H9 (cell line): ENCODE measurements around the gene WIZ. TPM values are rescaled to one million over a fixed set of nuclear protein-coding genes. Genes with fewer than 3 reads are reported as not detected.

Source experiments
- DNase-seq: peaks from one replicate; pipeline ENCODE4 v3.0.0-alpha.2; 2017
- H2AFZ ChIP-seq: one replicate; pipeline ENCODE4 v1.6.1; 2013; ENCODE audit warnings: mild to moderate bottlenecking, low read length, control low read depth, moderate library complexity
- H2AK5ac ChIP-seq: 2 replicates; pipeline ENCODE4 v1.6.1; 2013; ENCODE audit warnings: low read length, control low read depth, mixed read lengths; ENCODE audit not compliant: insufficient read length
- H2BK120ac ChIP-seq: one replicate; pipeline ENCODE4 v1.6.1; 2013; ENCODE audit warnings: low read depth, mild to moderate bottlenecking, low read length, control low read depth, inconsistent platforms; ENCODE audit not compliant: poor library complexity, severe bottlenecking
- H2BK12ac ChIP-seq: 2 replicates; pipeline ENCODE4 v1.6.1; 2013; ENCODE audit warnings: low read length, control low read depth, mixed read lengths, low read depth; ENCODE audit not compliant: insufficient read length
- H2BK15ac ChIP-seq: 2 replicates; pipeline ENCODE4 v1.6.1; 2013; ENCODE audit warnings: low read depth, low read length, control low read depth
- H2BK20ac ChIP-seq: one replicate; pipeline ENCODE4 v1.6.1; 2013; ENCODE audit warnings: low read depth, mild to moderate bottlenecking, low read length, control low read depth, inconsistent platforms; ENCODE audit not compliant: poor library complexity, severe bottlenecking
- H2BK5ac ChIP-seq: 2 replicates; pipeline ENCODE4 v1.6.1; 2013; ENCODE audit warnings: low read length, control low read depth, mixed read lengths; ENCODE audit not compliant: insufficient read length
- H3K14ac ChIP-seq: 2 replicates; pipeline ENCODE4 v1.6.1; 2013; ENCODE audit warnings: low read length, control low read depth; ENCODE audit not compliant: insufficient read depth
- H3K18ac ChIP-seq: 2 replicates; pipeline ENCODE4 v1.6.1; 2013; ENCODE audit warnings: low read depth, mild to moderate bottlenecking, mixed read lengths, low read length, control low read depth; ENCODE audit not compliant: insufficient read length
- H3K23ac ChIP-seq: 2 replicates; pipeline ENCODE4 v1.6.1; 2013; ENCODE audit warnings: low read length, control low read depth, mixed read lengths, low read depth; ENCODE audit not compliant: insufficient read length
- H3K23me2 ChIP-seq: 2 replicates; pipeline ENCODE4 v1.6.1; 2013; ENCODE audit warnings: low read depth, mild to moderate bottlenecking, mixed read lengths, low read length, control low read depth; ENCODE audit not compliant: insufficient read length, poor library complexity, severe bottlenecking
- H3K27ac ChIP-seq: 2 replicates; pipeline ENCODE4 v1.5.1; 2013; ENCODE audit warnings: low read length, control low read depth, mixed read lengths, low read depth; ENCODE audit not compliant: insufficient read length
- H3K27me3 ChIP-seq: 2 replicates; pipeline ENCODE4 v1.6.1; 2013; ENCODE audit warnings: low read length, control low read depth, inconsistent platforms; ENCODE audit not compliant: insufficient read depth
- H3K4ac ChIP-seq: 2 replicates; pipeline ENCODE4 v1.6.1; 2013; ENCODE audit warnings: low read depth, mild to moderate bottlenecking, control low read depth, inconsistent platforms, low read length, moderate library complexity
- H3K4me1 ChIP-seq: 2 replicates; pipeline ENCODE4 v1.6.1; 2013; ENCODE audit warnings: low read length, control low read depth, inconsistent platforms; ENCODE audit not compliant: insufficient read depth
- H3K4me2 ChIP-seq: 2 replicates; pipeline ENCODE4 v1.6.1; 2013; ENCODE audit warnings: low read length, control low read depth, mixed read lengths; ENCODE audit not compliant: insufficient read length, insufficient read depth
- H3K56ac ChIP-seq: 2 replicates; pipeline ENCODE4 v1.6.1; 2013; ENCODE audit warnings: low read depth, mild to moderate bottlenecking, mixed read lengths, low read length, control low read depth; ENCODE audit not compliant: insufficient read length
- H3K79me1 ChIP-seq: 2 replicates; pipeline ENCODE4 v1.6.1; 2013; ENCODE audit warnings: low read depth, mild to moderate bottlenecking, moderate library complexity, low read length, control low read depth, inconsistent platforms; ENCODE audit not compliant: insufficient read depth, poor library complexity, severe bottlenecking
- H3K79me2 ChIP-seq: 2 replicates; pipeline ENCODE4 v1.6.1; 2013; ENCODE audit warnings: low read length, control low read depth, inconsistent platforms; ENCODE audit not compliant: insufficient read depth
- H3K9ac ChIP-seq: 2 replicates; pipeline ENCODE4 v1.6.1; 2013; ENCODE audit warnings: low read length, control low read depth, mixed read lengths; ENCODE audit not compliant: insufficient read length; ENCODE audit errors: extremely low read depth
- H3K9me3 ChIP-seq: one replicate; pipeline ENCODE4 v1.6.1; 2013; ENCODE audit warnings: low read depth, low read length, inconsistent platforms; ENCODE audit not compliant: control insufficient read depth
- H3T11ph ChIP-seq: one replicate; pipeline ENCODE4 v1.6.1; 2013; ENCODE audit warnings: mild to moderate bottlenecking, low read length, control low read depth, inconsistent platforms
- H4K20me1 ChIP-seq: one replicate; pipeline ENCODE4 v1.6.1; 2013; ENCODE audit not compliant: control insufficient read depth, insufficient read length, insufficient read depth
- H4K5ac ChIP-seq: 2 replicates; pipeline ENCODE4 v1.6.1; 2013; ENCODE audit warnings: low read depth, mild to moderate bottlenecking, mixed read lengths, low read length, control low read depth; ENCODE audit not compliant: insufficient read length
- H4K8ac ChIP-seq: replicated peaks from 2 replicates; pipeline ENCODE4 v1.6.1; 2013; ENCODE audit warnings: low read length, control low read depth, mixed read lengths, low read depth; ENCODE audit not compliant: insufficient read length
- H4K91ac ChIP-seq: 2 replicates; pipeline ENCODE4 v1.6.1; 2013; ENCODE audit warnings: low read depth, mild to moderate bottlenecking, moderate library complexity, mixed read lengths, low read length, control low read depth; ENCODE audit not compliant: insufficient read length
- H3K27ac Mint-ChIP-seq, 3 experiments: 2 replicates in 2 of 3; 3 replicates in 1 of 3; pipeline ENCODE4 v1.8.0; 2020 to 2021; ENCODE audit warnings: mixed read lengths in 3 of 3, mild to moderate bottlenecking in 1 of 3, moderate library complexity in 1 of 3
- H3K27me3 Mint-ChIP-seq: 2 replicates; pipeline ENCODE4 v1.8.0; 2021; ENCODE audit warnings: low read depth, mild to moderate bottlenecking, moderate library complexity, mixed read lengths
- H3K36me3 Mint-ChIP-seq, 3 experiments: 2 replicates in 2 of 3; 3 replicates in 1 of 3; pipeline ENCODE4 v1.8.0; 2020 to 2021; ENCODE audit warnings: low read depth in 3 of 3, mixed read lengths in 3 of 3; ENCODE audit not compliant: insufficient read depth in 1 of 3
- H3K4me1 Mint-ChIP-seq, 2 experiments: 2 replicates each; pipeline ENCODE4 v1.8.0; 2020; ENCODE audit warnings: mixed read lengths in 2 of 2
- H3K4me3 Mint-ChIP-seq, 2 experiments: 2 replicates in 1 of 2; 3 replicates in 1 of 2; pipeline ENCODE4 v1.8.0; 2020 to 2021; ENCODE audit warnings: mild to moderate bottlenecking in 2 of 2, mixed read lengths in 2 of 2, moderate library complexity in 1 of 2
- H3K9me3 Mint-ChIP-seq, 2 experiments: 2 replicates in 1 of 2; 3 replicates in 1 of 2; pipeline ENCODE4 v1.8.0; 2020; ENCODE audit warnings: mild to moderate bottlenecking in 2 of 2, mixed read lengths in 2 of 2, moderate library complexity in 1 of 2
- WGBS: extraction: QIAGEN DNeasy Blood & Tissue Kit; methylation state at CpG from one replicate; pipeline ENCODE4 v1.1.7; 2013; ENCODE audit warnings: missing lambda C conversion rate, low lambda C conversion rate, mixed read lengths; ENCODE audit not compliant: insufficient read length; ENCODE audit errors: extremely low coverage; 5-methylcytosine and 5-hydroxymethylcytosine counted together
- microRNA-seq: library from miRNA; unstranded; fragments of <30 nt; microRNA quantifications from one replicate; pipeline ENCODE4, GENCODE V29; 2020; ENCODE audit warnings: borderline microRNAs expressed
- total RNA-seq: library from RNA; stranded (reverse); gene quantifications from 2 replicates; pipeline ENCODE4 v1.2.1, GENCODE V29; 2021
- TF ChIP-seq, protein P1 (sequence below): fragments of 200-600 bp; sonication (generic); conservative IDR thresholded peaks from 3 replicates; pipeline ENCODE4 v1.8.0; 2021; ENCODE audit warnings: antibody characterized with exemption, mild to moderate bottlenecking

Gene WIZ
- total RNA-seq, 1 experiment from 2014 or later = 33.3 TPM

DNA sequence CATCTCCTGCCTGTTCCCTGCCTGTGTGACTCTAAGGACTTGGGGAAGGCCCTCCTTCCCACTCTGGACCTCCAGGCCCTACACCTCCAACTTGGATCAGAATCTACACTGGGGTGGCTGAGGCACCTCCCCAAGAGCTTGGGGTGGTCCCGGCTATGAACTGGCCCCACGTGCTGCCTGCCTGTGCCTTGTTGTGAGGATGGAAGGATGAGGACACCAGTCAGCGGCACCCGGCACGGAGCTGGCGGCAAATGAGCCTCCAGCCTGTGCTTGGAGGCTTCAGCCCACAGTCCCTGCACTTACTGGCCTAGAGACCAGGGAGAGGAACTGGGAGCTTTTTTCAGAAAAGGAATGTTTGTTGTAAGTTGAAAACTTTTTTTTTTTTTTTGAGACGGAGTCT lies 78.6 kb downstream of the WIZ start:
- H2BK20ac ChIP-seq = no peak overlapping the region
- no peaks in the 10 kb centered on the region for H3K27me3 ChIP-seq
- H3K56ac ChIP-seq = no peak overlapping the region
- H3K27ac ChIP-seq = no peak overlapping the region
- H4K20me1 ChIP-seq = no peaks in the 10 kb centered on the region
- H3K27ac Mint-ChIP-seq = no peak overlapping the region
- no peaks in the 10 kb centered on the region for H3K4me1 ChIP-seq
- no peak overlapping the region for H3K9ac ChIP-seq
- no peak overlapping the region for H3K18ac ChIP-seq
- no peak overlapping the region for H2BK12ac ChIP-seq
- H3K23me2 ChIP-seq = no peaks in the 10 kb centered on the region
- no peak overlapping the region for H4K91ac ChIP-seq
- no peak overlapping the region for H2BK5ac ChIP-seq
- H3K14ac ChIP-seq = no peak overlapping the region
- TF ChIP-seq, protein P1, sequence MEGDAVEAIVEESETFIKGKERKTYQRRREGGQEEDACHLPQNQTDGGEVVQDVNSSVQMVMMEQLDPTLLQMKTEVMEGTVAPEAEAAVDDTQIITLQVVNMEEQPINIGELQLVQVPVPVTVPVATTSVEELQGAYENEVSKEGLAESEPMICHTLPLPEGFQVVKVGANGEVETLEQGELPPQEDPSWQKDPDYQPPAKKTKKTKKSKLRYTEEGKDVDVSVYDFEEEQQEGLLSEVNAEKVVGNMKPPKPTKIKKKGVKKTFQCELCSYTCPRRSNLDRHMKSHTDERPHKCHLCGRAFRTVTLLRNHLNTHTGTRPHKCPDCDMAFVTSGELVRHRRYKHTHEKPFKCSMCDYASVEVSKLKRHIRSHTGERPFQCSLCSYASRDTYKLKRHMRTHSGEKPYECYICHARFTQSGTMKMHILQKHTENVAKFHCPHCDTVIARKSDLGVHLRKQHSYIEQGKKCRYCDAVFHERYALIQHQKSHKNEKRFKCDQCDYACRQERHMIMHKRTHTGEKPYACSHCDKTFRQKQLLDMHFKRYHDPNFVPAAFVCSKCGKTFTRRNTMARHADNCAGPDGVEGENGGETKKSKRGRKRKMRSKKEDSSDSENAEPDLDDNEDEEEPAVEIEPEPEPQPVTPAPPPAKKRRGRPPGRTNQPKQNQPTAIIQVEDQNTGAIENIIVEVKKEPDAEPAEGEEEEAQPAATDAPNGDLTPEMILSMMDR = no peak
- H4K5ac ChIP-seq = no peak overlapping the region
- H3K79me1 ChIP-seq = no peaks in the 10 kb centered on the region
- peaks cover 8% of the 10 kb centered on the region; the same call in 1 of the 2 replicates for H3K79me2 ChIP-seq
- no peak overlapping the region for H3K4me3 Mint-ChIP-seq
- H3K23ac ChIP-seq = no peak overlapping the region
- no peak overlapping the region for H3K4ac ChIP-seq
- no peaks in the 10 kb centered on the region for H3K9me3 Mint-ChIP-seq
- no peaks in the 10 kb centered on the region for H3K9me3 ChIP-seq
- H3K4me1 Mint-ChIP-seq = peaks cover 0 to 2% of the 10 kb centered on the region in 2 experiments; a peak in 1 of 4 replicates
- no peak overlapping the region for H2AK5ac ChIP-seq
- no peak overlapping the region for H2AFZ ChIP-seq
- H3K36me3 Mint-ChIP-seq = peaks cover 53 to 80% (median 75%) of the 10 kb centered on the region in 3 experiments
- no peak overlapping the region for H2BK120ac ChIP-seq
- H4K8ac ChIP-seq = no peak overlapping the region
- no peak overlapping the region for H2BK15ac ChIP-seq
- H3K4me2 ChIP-seq = no peak overlapping the region
- DNase-seq = no peak
- no peak overlapping the region for H3T11ph ChIP-seq
- WGBS = no CpG with 5 or more reads among the region's 7 CpGs
- H3K27me3 Mint-ChIP-seq = no peaks in the 10 kb centered on the region; the same call in 1 of the 2 replicates

Small RNAs within 50 kb of the gene (microRNA-seq; reads per million reads assigned to microRNA genes)
- gene MIR1470 = not detected

Other genes with a start within 250 kb of the WIZ start
- 164 and 165 TPM in 2 replicates for gene NOTCH3, start 249.0 kb downstream of the WIZ start, total RNA-seq
- 26.7 and 27.4 TPM in 2 replicates for gene EPHX3, start 217.5 kb downstream of the WIZ start, total RNA-seq
- 144 TPM in 2 replicates for gene BRD4, start 117.4 kb downstream of the WIZ start, total RNA-seq
- 59.1 and 59.5 TPM in 2 replicates for gene AKAP8, start 70.2 kb downstream of the WIZ start, total RNA-seq
- gene AKAP8L, start 31.0 kb downstream of the WIZ start, total RNA-seq = 110 and 123 TPM in 2 replicates
- gene RASAL3, start 14.6 kb upstream of the WIZ start, total RNA-seq = 0.26 and 1.9 TPM in 2 replicates
- not detected in 2 replicates for gene PGLYRP2, start 29.5 kb upstream of the WIZ start, total RNA-seq
- gene CYP4F22, start 58.6 kb upstream of the WIZ start, total RNA-seq = not detected in 2 replicates
- not detected in 2 replicates for gene CYP4F8, start 165.3 kb upstream of the WIZ start, total RNA-seq
- not detected in 2 replicates for gene CYP4F3, start 190.9 kb upstream of the WIZ start, total RNA-seq
- not detected in 2 replicates for gene CYP4F12, start 223.1 kb upstream of the WIZ start, total RNA-seq